HL-60 (cell line): Measurements from ENCODE around the gene SH3BP5L.

Experiments
- DNase-seq, 2 experiments: peaks; one replicate each; pipeline ENCODE4 v3.0.0-alpha.2; 2010 to 2020; ENCODE audit warnings: low read depth in 1 of 2, low spot score in 1 of 2
- H3K27ac ChIP-seq: fragments of 250-450 bp; sonication (Bioruptor Pico); replicated peaks from 2 replicates; pipeline ENCODE4 v1.5.1; 2020; ENCODE audit warnings: mild to moderate bottlenecking, moderate library complexity
- H3K27me3 ChIP-seq: fragments of 250-450 bp; sonication (Bioruptor Pico); 2 replicates; pipeline ENCODE4 v1.5.1; 2021; ENCODE audit warnings: mild to moderate bottlenecking, moderate library complexity; ENCODE audit not compliant: insufficient read depth, poor library complexity, severe bottlenecking
- H3K4me3 ChIP-seq: replicated peaks from 2 replicates; pipeline ENCODE4 v1.5.1; 2011; ENCODE audit warnings: mild to moderate bottlenecking, control low read depth, low read length; ENCODE audit not compliant: insufficient read depth
- GABPA ChIP-seq: IDR thresholded peaks from 2 replicates; pipeline ENCODE4 v1.6.1; 2012; ENCODE audit warnings: low read depth
- POLR2AphosphoS5 ChIP-seq: IDR thresholded peaks from 2 replicates; pipeline ENCODE4 v1.6.1; 2012; ENCODE audit warnings: low read depth
- SPI1 ChIP-seq: IDR thresholded peaks from 2 replicates; pipeline ENCODE4 v1.6.1; 2012; ENCODE audit warnings: low read depth, mild to moderate bottlenecking, borderline replicate concordance
- TF ChIP-seq, protein P1 (sequence below): IDR thresholded peaks from one replicate; pipeline ENCODE4 v1.5.1; 2011; ENCODE audit warnings: low read length, control low read depth, inconsistent platforms; ENCODE audit not compliant: insufficient read depth
- TF ChIP-seq, protein P2 (sequence below): IDR thresholded peaks from 2 replicates; pipeline ENCODE4 v1.6.1; 2012; ENCODE audit warnings: low read depth; ENCODE audit not compliant: insufficient replicate concordance

Gene SH3BP5L

DNA sequence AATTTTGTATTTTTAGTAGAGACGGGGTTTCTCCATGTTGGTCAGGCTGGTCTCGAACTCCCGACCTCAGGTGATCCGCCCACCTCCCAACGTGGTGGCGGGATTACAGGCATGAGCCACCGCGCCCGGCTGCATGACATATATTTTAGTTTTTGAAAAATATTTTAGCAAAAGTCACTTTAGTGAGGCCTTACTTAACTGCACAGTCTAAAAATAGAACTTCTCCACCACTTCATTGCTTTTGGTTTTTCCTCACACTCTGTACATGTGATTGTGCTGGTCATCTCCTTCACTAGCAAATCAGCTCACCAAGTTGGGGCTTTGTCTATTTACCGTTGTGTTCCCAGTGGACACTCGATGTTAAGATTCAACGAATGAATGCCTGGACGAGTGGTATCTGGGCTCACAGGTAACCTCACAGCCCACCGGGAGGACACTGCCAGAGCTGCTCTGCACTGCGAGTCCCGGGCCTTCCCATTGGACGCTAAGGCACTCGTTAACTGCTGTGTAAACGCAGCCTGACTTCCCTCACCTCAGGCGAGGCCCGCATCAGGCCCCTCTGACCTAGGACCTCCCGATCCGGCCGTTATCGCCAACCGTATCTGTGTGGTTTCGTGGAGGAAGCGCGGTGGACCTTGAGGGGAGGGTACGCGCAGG lies 47.2 kb upstream of the SH3BP5L start:
- Histone ChIP-seq H3K27ac (peak overlapping the region; percentile 88), H3K4me3 (peak overlapping the region; percentile 69), H3K27me3 (no peaks in the 10 kb centered on the region)
- DNase-seq = peak; percentile 63 to 80
- TF ChIP-seq, protein P1, sequence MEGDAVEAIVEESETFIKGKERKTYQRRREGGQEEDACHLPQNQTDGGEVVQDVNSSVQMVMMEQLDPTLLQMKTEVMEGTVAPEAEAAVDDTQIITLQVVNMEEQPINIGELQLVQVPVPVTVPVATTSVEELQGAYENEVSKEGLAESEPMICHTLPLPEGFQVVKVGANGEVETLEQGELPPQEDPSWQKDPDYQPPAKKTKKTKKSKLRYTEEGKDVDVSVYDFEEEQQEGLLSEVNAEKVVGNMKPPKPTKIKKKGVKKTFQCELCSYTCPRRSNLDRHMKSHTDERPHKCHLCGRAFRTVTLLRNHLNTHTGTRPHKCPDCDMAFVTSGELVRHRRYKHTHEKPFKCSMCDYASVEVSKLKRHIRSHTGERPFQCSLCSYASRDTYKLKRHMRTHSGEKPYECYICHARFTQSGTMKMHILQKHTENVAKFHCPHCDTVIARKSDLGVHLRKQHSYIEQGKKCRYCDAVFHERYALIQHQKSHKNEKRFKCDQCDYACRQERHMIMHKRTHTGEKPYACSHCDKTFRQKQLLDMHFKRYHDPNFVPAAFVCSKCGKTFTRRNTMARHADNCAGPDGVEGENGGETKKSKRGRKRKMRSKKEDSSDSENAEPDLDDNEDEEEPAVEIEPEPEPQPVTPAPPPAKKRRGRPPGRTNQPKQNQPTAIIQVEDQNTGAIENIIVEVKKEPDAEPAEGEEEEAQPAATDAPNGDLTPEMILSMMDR = no peak
- peak; percentile 45; the same call in 1 of the 2 replicates for TF ChIP-seq POLR2AphosphoS5

DNA sequence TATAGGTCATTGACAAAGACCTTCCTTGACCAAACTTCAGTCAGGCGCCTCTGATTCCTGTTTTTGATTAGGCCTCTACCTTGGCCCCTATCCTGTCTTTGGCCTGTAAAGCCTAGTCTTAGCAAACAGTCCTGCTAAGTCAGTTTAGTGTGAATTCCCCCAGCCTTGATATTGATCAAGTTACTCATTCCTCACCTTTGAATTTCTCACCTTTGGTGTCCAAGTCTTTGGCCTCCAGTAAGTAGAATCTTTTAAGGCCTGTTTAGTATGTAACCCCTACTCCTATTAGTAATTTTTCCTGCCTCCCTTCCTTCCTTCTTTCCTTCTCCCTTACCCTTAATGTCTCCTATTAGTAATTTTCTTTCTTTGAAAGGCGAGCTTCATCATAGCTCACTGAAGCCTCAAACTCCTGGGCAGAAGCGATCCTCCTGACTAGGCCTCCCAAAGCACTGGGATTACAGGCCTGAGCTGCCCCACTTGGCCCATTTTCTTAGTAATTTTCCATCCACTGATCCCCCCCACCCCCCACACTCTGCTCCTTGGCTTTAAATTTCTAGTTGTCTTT lies 46.2 kb upstream of the SH3BP5L start:
- no peaks in the 10 kb centered on the region for H3K27me3 ChIP-seq
- DNase-seq = no peak
- H3K4me3 ChIP-seq = peak overlapping the region; percentile 69
- TF ChIP-seq, protein P1 = no peak
- no peak for TF ChIP-seq SPI1
- TF ChIP-seq, protein P2, sequence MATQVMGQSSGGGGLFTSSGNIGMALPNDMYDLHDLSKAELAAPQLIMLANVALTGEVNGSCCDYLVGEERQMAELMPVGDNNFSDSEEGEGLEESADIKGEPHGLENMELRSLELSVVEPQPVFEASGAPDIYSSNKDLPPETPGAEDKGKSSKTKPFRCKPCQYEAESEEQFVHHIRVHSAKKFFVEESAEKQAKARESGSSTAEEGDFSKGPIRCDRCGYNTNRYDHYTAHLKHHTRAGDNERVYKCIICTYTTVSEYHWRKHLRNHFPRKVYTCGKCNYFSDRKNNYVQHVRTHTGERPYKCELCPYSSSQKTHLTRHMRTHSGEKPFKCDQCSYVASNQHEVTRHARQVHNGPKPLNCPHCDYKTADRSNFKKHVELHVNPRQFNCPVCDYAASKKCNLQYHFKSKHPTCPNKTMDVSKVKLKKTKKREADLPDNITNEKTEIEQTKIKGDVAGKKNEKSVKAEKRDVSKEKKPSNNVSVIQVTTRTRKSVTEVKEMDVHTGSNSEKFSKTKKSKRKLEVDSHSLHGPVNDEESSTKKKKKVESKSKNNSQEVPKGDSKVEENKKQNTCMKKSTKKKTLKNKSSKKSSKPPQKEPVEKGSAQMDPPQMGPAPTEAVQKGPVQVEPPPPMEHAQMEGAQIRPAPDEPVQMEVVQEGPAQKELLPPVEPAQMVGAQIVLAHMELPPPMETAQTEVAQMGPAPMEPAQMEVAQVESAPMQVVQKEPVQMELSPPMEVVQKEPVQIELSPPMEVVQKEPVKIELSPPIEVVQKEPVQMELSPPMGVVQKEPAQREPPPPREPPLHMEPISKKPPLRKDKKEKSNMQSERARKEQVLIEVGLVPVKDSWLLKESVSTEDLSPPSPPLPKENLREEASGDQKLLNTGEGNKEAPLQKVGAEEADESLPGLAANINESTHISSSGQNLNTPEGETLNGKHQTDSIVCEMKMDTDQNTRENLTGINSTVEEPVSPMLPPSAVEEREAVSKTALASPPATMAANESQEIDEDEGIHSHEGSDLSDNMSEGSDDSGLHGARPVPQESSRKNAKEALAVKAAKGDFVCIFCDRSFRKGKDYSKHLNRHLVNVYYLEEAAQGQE = no peak
- TF ChIP-seq GABPA = no peak
- TF ChIP-seq POLR2AphosphoS5 = no peak
- H3K27ac ChIP-seq = peak overlapping the region; percentile 88

DNA sequence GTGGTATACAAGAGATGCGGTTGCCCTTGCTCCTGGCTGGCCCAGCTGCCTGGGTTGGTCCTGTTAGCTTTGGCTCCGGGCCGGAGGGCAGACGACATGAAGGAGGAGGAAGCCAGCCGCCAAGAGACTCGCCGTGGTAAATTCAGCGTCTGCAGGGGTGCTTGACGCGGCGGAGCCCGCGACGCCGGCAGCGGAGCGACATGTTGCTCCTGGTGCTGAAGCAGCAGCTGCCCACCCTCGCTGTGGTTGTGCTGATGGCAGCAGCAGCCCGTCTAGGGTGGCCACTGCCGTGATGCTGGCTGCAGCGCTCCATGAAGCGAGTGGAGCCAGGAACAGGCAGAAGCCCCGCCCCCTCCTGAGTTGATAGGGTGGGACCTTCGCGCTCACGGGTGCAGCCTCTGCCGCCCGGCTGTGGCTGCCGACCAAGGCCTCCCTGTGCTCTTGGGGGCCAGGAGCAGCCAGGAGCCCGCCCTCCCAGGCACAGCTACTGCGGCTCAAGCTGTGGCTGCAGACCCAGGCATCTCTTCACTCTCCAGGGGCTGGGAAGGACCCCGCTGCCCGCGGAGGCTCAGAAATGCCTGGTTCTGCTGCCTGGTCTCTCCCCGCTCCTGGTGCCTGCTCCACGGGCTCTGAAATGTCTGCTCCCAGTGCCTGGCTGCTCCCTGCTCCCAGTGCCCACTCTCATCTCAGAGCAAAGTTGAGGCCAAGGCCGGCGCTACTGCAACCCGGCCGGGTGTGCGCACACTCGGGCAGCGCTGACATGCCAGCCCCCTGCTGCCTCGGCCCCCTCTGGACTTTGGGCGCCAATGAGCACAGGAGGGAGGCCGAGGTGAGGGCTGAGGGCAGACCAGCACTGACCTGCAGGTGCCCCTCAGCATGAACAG lies 37.5 kb upstream of the SH3BP5L start:
- Histone ChIP-seq H3K27me3 (no peaks in the 10 kb centered on the region), H3K27ac (peak overlapping the region; percentile 51), H3K4me3 (peak overlapping the region; percentile 67)
- TF ChIP-seq GABPA (no peak), POLR2AphosphoS5 (peak; percentile 63)
- TF ChIP-seq, protein P1 = no peak
- TF ChIP-seq, protein P2 = peak; percentile 40
- DNase-seq = peak; percentile 50 to 80
